SJCRH30 (cell line): ENCODE measurements around the gene PRELID2. TPM values are rescaled to one million over a fixed set of nuclear protein-coding genes. Genes with fewer than 3 reads are reported as not detected.
"Not testable (repeated sequence)": the region's sequence is repeated elsewhere in the genome, so short reads cannot be mapped to it uniquely, and the experiment has no call there.

ENCODE experiments used
- DNase-seq, 2 experiments: peaks; one replicate each; pipeline ENCODE4 v3.0.0-alpha.2; 2015 to 2020
- H3K27ac ChIP-seq: fragments of 250-450 bp; sonication (Bioruptor Pico); 2 replicates; pipeline ENCODE4 v1.5.1; 2020; ENCODE audit warnings: mild to moderate bottlenecking, moderate library complexity
- H3K27me3 ChIP-seq: fragments of 250-450 bp; sonication (Bioruptor Pico); 2 replicates; pipeline ENCODE4 v1.5.1; 2020; ENCODE audit warnings: mild to moderate bottlenecking, moderate library complexity
- H3K36me3 ChIP-seq: fragments of 250-450 bp; sonication (Bioruptor Pico); 2 replicates; pipeline ENCODE4 v1.5.1; 2020; ENCODE audit warnings: mild to moderate bottlenecking, moderate library complexity
- H3K4me1 ChIP-seq: fragments of 250-450 bp; sonication (Bioruptor Pico); 2 replicates; pipeline ENCODE4 v1.5.1; 2020; ENCODE audit warnings: mild to moderate bottlenecking, moderate library complexity
- H3K4me3 ChIP-seq: fragments of 250-450 bp; sonication (Bioruptor Pico); 2 replicates; pipeline ENCODE4 v1.5.1; 2020; ENCODE audit warnings: mild to moderate bottlenecking, moderate library complexity
- H3K9me3 ChIP-seq: fragments of 250-450 bp; sonication (Bioruptor Pico); replicated peaks from 2 replicates; pipeline ENCODE4 v1.5.1; 2020; ENCODE audit warnings: mild to moderate bottlenecking, moderate library complexity
- total RNA-seq: library from RNA; depleted of rRNA; stranded (reverse); fragments of >200 nt; shearing (Covaris generic); gene quantifications from 2 replicates; pipeline ENCODE4 v1.2.3, GENCODE V29; 2014

The PRELID2 gene
- total RNA-seq, 1 experiment from 2014 or later, result 0.06 TPM

- no peaks in the 10 kb centered on the region for H3K4me1 ChIP-seq
- no peak overlapping the region for H3K4me3 ChIP-seq
- no peaks in the 10 kb centered on the region; the same call in 1 of the 2 replicates for H3K27me3 ChIP-seq
- no peak overlapping the region for H3K27ac ChIP-seq
- H3K9me3 ChIP-seq, result no peaks in the 10 kb centered on the region
- no peak for DNase-seq
- H3K36me3 ChIP-seq, result no peaks in the 10 kb centered on the region
Observed at GRCh38 chr5:145853781-145854376, 18.7 kb upstream of the PRELID2 start.

GRCh38 chr5:145852990-145853389 is 17.8 kb upstream of the PRELID2 start:
- H3K9me3 ChIP-seq, result no peaks in the 10 kb centered on the region
- H3K36me3 ChIP-seq, result no peaks in the 10 kb centered on the region
- H3K4me1 ChIP-seq, result no peaks in the 10 kb centered on the region
- no peak overlapping the region for H3K27ac ChIP-seq
- H3K27me3 ChIP-seq, result no peaks in the 10 kb centered on the region; the same call in 1 of the 2 replicates
- no peak overlapping the region for H3K4me3 ChIP-seq
- DNase-seq, result no peak

- Histone ChIP-seq H3K27me3 (no peaks in the 10 kb centered on the region; the same call in 1 of the 2 replicates), H3K4me1 (no peaks in the 10 kb centered on the region), H3K27ac (no peak overlapping the region), H3K36me3 (no peaks in the 10 kb centered on the region), H3K4me3 (no peak overlapping the region), H3K9me3 (no peaks in the 10 kb centered on the region)
- no peak for DNase-seq
Observed at GRCh38 chr5:145848854-145849253, 13.7 kb upstream of the PRELID2 start.

DNA sequence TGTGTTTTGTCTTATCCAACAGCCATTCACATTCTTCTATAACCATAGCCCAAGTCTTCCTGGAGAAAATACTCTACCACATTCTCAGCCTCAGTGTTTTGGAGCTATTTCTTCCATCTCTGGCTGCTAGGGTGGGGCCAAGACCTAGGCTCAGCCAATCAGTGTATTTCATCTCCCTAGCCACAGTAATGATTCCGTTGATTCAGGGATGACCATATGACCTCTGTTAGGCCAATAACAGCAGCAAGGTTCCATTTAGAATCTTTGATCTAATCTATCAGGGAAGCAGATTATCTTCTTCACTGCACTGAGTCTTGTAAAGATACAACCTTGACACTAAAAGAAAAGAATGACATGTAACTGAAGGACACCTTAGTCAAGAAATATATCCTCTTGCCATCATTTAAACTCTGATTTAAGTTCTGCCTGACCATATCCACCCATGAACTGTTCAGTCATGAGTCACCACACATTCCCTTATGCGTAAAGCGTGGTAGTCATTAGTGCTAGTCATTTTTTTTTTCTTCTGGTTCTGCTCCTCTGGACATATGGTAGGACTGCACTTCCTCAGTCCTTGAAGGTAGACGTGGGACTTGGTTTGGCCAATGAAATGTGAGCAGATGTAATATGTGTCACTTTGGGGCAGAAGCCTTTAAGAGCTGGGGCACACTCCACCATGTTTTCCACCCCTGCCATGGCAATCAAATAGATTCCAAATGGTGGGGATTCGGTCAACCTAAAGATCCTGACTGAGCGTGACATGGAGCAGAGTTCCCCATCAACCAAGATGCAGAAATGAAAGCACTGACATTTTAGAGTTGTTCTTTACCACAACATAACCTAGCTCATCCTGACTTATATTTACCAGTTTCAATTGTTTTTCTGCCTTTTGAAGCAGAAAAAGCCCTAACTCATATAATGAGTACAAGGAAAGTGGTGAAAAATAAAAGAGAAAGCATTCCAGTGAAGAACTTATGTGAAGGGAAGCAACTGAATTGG is 12.7 kb upstream of the PRELID2 start:
- Histone ChIP-seq H3K4me3 (no peak overlapping the region), H3K9me3 (no peaks in the 10 kb centered on the region), H3K4me1 (no peaks in the 10 kb centered on the region), H3K36me3 (no peaks in the 10 kb centered on the region), H3K27me3 (no peaks in the 10 kb centered on the region), H3K27ac (no peak overlapping the region)
- DNase-seq, result no peak

- no peaks in the 10 kb centered on the region for H3K9me3 ChIP-seq
Observed at GRCh38 chr5:145846081-145846480, 10.9 kb upstream of the PRELID2 start.

GRCh38 chr5:145841299-145841698 is 6.2 kb upstream of the PRELID2 start:
- no peaks in the 10 kb centered on the region for H3K9me3 ChIP-seq
- no peaks in the 10 kb centered on the region for H3K4me1 ChIP-seq
- no peaks in the 10 kb centered on the region for H3K27me3 ChIP-seq
- H3K36me3 ChIP-seq, result no peaks in the 10 kb centered on the region
- H3K27ac ChIP-seq, result no peak overlapping the region
- DNase-seq, result no peak
- H3K4me3 ChIP-seq, result no peak overlapping the region

More at GRCh38 chr5:145846081-145846480, 10.9 kb upstream of the PRELID2 start:
- H3K36me3 ChIP-seq, result no peaks in the 10 kb centered on the region
- H3K27ac ChIP-seq, result no peak overlapping the region
- H3K4me1 ChIP-seq, result no peaks in the 10 kb centered on the region
- DNase-seq, result no peak
- no peaks in the 10 kb centered on the region for H3K27me3 ChIP-seq
- no peak overlapping the region for H3K4me3 ChIP-seq

DNA sequence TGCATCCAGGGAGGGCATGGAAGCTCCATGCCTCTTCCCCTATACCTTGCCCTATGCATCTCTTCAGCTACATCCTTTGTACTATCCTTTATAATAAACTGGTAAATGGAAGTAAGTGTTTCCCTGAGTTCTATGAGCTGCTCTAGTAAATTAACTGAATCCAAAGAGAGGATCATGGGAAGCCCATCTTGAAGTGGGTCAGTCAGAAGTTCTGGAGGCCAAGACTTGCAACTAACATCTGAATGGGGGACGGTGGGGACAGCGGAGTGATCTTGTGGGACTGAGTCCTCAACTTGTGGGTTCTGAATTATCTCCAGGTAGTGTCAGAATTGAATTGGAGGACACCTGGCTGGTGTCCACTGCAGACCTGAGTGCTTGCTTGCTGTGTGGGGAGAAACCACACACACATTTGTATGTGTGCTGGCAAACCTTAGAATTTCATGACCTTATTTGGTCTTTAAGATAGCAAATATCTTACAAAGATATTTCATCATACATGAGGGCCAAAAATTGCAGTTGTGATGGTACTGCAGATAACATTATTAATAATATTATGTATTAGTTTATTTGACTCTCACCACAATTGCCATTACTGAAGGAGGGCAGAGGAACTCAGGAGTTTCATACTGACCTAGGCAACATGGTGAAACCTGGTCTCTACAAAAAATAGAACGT is 5.5 kb upstream of the PRELID2 start:
- no peak for DNase-seq
- H3K27me3 ChIP-seq, result no peaks in the 10 kb centered on the region
- H3K9me3 ChIP-seq, result no peaks in the 10 kb centered on the region
- no peak overlapping the region for H3K27ac ChIP-seq
- H3K4me1 ChIP-seq, result no peaks in the 10 kb centered on the region
- no peak overlapping the region for H3K4me3 ChIP-seq
- H3K36me3 ChIP-seq, result no peaks in the 10 kb centered on the region

DNA sequence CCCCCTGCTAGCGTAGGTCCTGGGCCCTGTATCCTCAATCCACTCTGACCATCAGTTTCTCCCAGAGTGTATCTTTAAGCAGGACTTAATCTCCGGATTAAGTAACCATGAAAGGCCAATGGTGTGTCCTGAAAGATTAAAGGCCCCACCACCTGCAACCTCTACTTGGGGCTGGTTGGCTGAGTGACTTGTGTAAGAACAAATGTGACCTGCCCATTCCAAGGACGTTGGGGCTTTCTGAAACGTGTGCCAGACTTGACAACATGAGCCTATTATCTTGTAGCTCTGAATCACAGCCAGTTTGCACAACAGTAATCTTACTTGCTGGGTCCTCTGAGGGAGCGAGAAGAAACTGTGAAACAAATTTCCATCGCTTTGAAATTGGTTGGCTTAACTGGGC is 3.1 kb upstream of the PRELID2 start:
- Histone ChIP-seq H3K4me1 (no peaks in the 10 kb centered on the region), H3K27me3 (no peaks in the 10 kb centered on the region), H3K36me3 (no peaks in the 10 kb centered on the region), H3K27ac (no peak overlapping the region), H3K4me3 (no peak overlapping the region), H3K9me3 (no peaks in the 10 kb centered on the region)
- no peak for DNase-seq

- H3K27ac ChIP-seq, result not testable (repeated sequence)
Observed at GRCh38 chr5:145836241-145836640, 1.1 kb upstream of the PRELID2 start.

GRCh38 chr5:145835848-145836239 is 702 bp upstream of the PRELID2 start:
- DNase-seq, result no peak
- H3K27ac ChIP-seq, result no peak overlapping the region
- no peaks in the 10 kb centered on the region for H3K4me1 ChIP-seq
- no peaks in the 10 kb centered on the region for H3K27me3 ChIP-seq
- H3K36me3 ChIP-seq, result no peaks in the 10 kb centered on the region
- no peak overlapping the region for H3K4me3 ChIP-seq
- H3K9me3 ChIP-seq, result no peaks in the 10 kb centered on the region

More at GRCh38 chr5:145836241-145836640, 1.1 kb upstream of the PRELID2 start:
- H3K27me3 ChIP-seq, DNase-seq, H3K4me1 ChIP-seq, H3K36me3 ChIP-seq, H3K4me3 ChIP-seq, H3K9me3 ChIP-seq: not testable (repeated sequence)

DNA sequence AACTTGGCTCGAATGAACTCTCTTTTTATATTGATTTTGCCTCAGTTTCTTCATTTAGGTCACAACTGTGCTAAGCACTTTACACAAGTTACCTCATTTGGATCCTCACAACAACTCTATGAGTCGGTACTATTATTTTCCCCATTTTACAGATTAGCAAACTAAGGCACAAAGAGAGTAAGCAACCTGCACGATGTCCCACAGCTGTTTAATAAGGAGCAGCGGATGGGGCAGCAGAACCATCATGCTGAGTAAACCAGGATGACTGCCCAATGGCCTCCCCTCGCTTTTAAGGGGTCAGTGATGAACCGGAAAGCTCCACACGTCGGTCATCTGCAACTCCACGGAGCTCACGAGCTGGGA is 607 bp downstream of the PRELID2 start:
- H3K36me3 ChIP-seq, result no peaks in the 10 kb centered on the region

DNA sequence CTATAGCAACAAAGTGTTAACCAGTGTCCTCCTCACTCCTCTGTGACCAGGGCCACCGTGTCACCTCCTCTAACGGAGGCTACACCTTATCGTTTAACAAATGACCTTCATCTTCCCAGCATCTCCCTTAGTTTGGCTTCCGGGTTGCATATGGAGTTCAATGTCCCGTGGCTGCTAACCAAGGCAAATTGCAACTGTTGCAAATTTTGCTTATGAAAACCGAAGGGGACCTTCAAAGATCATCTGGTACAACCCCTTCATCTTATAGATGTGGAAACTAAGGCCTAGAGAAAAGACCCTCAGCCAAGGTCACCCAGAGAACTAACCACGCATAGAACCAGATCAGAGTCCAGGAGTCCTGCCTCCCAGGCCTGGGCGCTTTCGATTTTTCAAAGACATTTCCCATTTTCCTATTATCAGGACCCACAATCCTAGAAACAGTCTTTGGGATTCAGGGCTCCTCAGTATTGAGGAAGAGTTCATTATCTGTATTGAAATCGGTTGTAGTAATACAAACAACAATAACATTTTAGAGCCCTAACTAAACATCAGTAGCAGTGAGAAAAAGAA is 1.4 kb downstream of the PRELID2 start:
- Histone ChIP-seq H3K4me1 (no peaks in the 10 kb centered on the region), H3K36me3 (no peaks in the 10 kb centered on the region), H3K9me3 (no peaks in the 10 kb centered on the region), H3K27me3 (no peaks in the 10 kb centered on the region), H3K27ac (no peak overlapping the region), H3K4me3 (no peak overlapping the region)
- no peak for DNase-seq

More for the DNA sequence above, 607 bp downstream of the PRELID2 start:
- no peaks in the 10 kb centered on the region for H3K9me3 ChIP-seq
- no peaks in the 10 kb centered on the region for H3K27me3 ChIP-seq
- no peaks in the 10 kb centered on the region for H3K4me1 ChIP-seq
- H3K27ac ChIP-seq, result no peak overlapping the region
- DNase-seq, result no peak
- no peak overlapping the region for H3K4me3 ChIP-seq

- Histone ChIP-seq H3K27ac (no peak overlapping the region), H3K4me3 (no peak overlapping the region), H3K9me3 (no peaks in the 10 kb centered on the region), H3K36me3 (no peaks in the 10 kb centered on the region), H3K27me3 (no peaks in the 10 kb centered on the region), H3K4me1 (no peaks in the 10 kb centered on the region)
- DNase-seq, result no peak
Observed at GRCh38 chr5:145830594-145830993, 4.5 kb downstream of the PRELID2 start.

DNA sequence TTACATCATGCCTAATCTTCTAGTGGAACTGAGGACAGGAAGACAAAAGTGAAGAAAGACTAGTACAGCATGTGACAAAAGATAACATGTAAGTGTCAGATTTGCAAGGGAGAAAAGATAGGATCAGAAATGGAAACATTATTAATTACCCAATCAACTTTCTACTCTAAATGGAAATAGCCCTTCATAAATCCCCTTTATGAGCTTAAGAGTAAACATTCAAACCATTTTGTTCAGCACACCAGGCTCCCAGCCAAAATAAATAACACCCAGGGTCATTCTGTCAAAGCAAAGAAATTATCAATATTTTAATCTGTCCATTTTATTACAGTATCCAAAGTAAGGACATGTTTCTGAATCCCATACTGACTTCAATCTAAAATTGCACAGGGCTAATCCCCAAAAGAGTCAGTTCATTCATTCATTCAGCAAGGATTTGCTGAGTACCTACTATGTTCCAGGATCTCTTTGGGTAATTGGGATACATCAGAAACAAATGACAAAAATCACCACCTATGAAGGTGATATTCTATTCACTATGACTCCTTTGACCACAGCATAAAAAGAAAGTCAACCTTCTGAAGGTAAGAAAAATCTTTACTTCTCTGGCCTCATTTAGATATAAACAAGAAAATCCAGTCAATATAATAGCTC is 5.3 kb downstream of the PRELID2 start:
- H3K27ac ChIP-seq, result no peak overlapping the region
- H3K9me3 ChIP-seq, result no peaks in the 10 kb centered on the region
- no peak overlapping the region for H3K4me3 ChIP-seq
- no peaks in the 10 kb centered on the region for H3K4me1 ChIP-seq
- H3K27me3 ChIP-seq, result no peaks in the 10 kb centered on the region
- no peak for DNase-seq
- no peaks in the 10 kb centered on the region for H3K36me3 ChIP-seq
